SH-SY5Y (cell line): ENCODE data around the gene FAM168A.

Experiments
- GATA2 ChIP-seq: IDR thresholded peaks from 2 replicates; pipeline ENCODE4 v1.6.1; 2011; ENCODE audit warnings: mild to moderate bottlenecking, low read depth, low read length
- GATA3 ChIP-seq: IDR thresholded peaks from 2 replicates; pipeline ENCODE4 v1.6.1; 2011; ENCODE audit warnings: low read depth, mild to moderate bottlenecking, low read length, moderate library complexity

- no peak for TF ChIP-seq GATA3
- no peak for TF ChIP-seq GATA2
Observed at GRCh38 chr11:73401924-73402833, 195.7 kb downstream of the FAM168A start.
